HG02938 (cell line): ENCODE results near the gene C19orf38.
"Not testable (repeated sequence)": the region's sequence is repeated elsewhere in the genome, so short reads cannot be mapped to it uniquely, and the experiment has no call there.

Experiments
- ATAC-seq: cut with Tn5 transposase; IDR thresholded peaks from one replicate; pipeline ENCODE4 v1.9.1; 2021; ENCODE audit warnings: mild to moderate bottlenecking, moderate library complexity; ENCODE audit not compliant: unreplicated experiment

C19orf38 gene

GRCh38 chr19:10846500-10847202, 1.6 kb upstream of the C19orf38 start:
- no peak for ATAC-seq

GRCh38 chr19:10850631-10851030, 2.4 kb downstream of the C19orf38 start:
- no peak for ATAC-seq

- no peak for ATAC-seq
Measured at GRCh38 chr19:10852098-10852800, 4.0 kb downstream of the C19orf38 start.

DNA sequence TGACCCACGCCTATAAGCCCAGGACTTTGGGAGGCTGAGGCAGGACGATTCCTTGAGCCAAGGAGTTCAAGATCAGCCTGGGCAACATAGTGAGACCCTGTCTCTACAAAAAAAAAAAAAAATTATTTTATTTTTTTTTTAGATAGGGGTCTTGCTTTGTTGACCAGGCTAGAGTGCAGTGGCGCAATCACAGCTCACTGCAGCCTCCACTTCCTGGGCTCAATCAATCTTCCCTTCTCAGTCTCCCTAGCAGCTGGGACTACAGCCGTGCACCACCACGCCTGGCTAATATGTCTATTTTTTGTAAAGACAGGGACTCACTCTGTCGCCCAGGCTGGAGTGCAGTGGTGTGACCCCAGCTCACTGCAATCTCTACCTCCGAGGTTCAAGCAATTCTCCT, 4.7 kb downstream of the C19orf38 start:
- no peak for ATAC-seq

DNA sequence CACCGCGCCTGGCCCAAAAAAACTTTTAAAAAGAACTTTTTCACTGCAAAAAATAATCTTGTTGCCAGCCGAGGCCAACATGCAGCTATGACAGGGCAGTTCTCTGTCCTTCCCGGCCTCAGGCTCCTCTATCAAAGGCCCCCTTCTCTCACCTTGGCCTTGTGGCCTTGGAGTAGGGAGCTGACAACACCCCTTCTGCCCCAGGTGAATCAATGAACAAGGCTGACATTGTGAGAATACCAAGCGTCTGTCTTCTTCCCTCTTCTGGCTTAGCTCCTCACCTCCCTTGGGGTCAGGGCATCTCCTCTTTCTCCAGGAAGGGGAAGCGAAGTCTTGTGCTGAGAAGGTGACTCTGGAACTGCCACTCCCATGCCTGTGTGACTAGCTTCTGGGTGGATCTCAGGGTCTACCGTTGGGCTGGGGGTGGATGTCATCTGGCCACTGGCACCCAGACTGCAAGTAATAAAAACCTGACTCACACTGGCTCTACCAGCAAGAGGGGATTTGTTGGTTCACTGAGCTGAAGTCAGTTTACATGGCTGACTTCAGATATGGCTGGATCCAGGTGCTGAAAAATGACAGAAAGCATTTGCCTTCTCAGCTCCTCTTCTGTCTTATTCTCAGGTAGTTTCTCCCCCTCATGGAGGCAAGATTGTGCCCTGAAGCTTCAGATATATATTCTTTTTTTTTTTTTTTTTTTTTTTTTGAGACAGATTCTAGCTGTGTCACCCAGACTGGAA, 6.3 kb downstream of the C19orf38 start:
- no peak for ATAC-seq

DNA sequence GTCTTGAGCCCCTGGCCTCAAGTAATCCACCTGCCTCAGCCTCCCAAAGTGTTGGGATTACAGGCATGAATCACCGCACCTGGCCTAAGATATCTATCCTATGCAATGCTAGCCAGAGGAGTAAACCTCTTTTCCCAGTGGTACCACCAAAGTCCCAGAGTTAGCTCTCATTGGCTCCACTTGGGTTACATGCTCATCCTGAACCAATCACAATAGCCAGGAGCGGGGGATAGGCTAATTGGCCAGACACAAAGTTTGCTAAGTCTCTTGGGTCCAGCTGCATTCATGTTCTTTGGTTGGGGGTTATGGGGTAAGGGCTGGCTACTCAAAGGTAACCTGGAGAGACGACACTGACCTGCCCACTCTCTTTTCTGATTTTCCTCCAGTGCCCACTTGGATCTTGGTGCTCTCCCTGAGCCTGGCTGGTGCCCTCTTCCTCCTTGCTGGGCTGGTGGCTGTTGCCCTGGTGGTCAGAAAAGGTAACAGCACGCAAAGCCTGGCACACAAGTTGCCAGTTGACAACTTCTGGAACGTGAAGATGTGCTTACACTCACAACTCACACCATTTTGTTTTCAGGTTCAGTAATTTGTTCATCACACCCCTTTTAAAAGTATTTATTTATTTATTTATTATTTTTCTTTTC, 7.8 kb downstream of the C19orf38 start:
- no peak for ATAC-seq

GRCh38 chr19:10856899-10857298, 8.7 kb downstream of the C19orf38 start:
- ATAC-seq = not testable (repeated sequence)

GRCh38 chr19:10858204-10858828, 10.1 kb downstream of the C19orf38 start:
- ATAC-seq = no peak

DNA sequence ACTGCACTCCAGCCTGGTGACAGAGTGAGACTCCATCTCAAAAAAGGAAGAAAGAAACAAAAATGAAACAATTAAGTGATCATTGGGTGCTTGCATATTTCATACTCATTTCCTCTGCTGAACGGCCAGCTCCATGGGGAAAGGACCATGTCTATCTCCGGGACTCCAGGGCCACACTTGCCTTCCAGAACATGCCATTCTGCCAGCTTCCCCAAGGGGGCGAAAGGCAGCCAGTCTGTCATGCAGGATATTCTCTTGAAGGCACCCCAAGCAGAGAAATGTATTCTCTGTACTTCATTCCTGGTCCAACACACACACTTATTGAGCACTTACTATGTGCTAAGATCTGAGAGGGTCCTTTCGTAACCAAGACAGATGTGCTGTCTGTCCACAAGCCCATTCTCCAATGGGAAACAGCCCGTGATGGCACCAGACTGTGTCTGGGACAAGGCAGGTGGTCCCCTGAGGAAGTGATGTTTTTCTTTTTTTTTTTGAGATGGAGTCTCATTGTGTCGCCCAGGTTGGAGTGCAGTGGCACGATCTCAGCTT, 13.0 kb downstream of the C19orf38 start:
- no peak for ATAC-seq

DNA sequence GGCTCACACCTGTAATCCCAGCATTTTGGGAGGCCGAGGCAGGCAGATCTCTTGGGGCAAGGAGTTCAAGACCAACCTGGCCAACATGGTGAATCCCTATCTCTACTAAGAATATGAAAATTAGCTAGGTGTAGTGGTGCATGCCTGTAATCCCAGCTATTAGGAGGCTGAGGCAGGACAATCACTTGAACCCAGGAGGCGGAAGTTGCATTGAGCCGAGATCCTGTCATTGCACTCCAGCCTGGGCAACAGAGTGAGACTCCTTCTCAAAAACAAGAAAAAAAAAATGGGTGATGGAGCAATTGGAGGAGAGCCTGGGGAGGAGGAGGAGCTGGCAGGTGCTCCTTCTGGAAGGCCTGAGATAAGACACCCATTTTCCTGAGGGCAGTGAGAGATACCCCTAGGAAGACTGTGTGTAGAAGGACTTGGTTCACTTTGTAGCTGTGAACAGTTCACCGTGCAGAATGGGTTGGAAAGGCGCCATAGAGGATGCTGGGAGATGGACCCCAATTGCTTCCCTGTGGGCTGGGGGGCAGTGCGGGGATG, 14.4 kb downstream of the C19orf38 start:
- no peak for ATAC-seq

GRCh38 chr19:10863107-10863717, 15.0 kb downstream of the C19orf38 start:
- ATAC-seq = no peak

- no peak for ATAC-seq
Measured at GRCh38 chr19:10864538-10864899, 16.3 kb downstream of the C19orf38 start.

DNA sequence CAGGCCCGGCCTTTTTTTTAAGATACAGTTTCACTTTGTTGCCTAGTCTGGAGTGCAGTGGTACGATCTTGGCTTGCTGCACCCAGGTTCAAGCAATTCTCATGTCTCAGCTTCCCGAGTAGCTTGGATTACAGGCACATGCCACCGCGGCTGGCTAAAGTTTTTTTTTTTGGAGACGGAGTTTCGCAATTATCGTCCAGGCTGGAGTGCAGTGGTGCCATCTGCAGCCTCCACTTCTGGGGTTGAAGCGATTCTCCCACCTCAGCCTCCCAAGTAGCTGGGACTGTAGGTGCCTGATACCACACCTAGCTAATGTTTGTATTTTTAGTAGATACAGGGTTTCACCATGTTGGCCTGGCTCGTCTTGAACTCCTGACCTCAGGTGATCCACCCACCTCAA, 18.3 kb downstream of the C19orf38 start:
- ATAC-seq = no peak

DNA sequence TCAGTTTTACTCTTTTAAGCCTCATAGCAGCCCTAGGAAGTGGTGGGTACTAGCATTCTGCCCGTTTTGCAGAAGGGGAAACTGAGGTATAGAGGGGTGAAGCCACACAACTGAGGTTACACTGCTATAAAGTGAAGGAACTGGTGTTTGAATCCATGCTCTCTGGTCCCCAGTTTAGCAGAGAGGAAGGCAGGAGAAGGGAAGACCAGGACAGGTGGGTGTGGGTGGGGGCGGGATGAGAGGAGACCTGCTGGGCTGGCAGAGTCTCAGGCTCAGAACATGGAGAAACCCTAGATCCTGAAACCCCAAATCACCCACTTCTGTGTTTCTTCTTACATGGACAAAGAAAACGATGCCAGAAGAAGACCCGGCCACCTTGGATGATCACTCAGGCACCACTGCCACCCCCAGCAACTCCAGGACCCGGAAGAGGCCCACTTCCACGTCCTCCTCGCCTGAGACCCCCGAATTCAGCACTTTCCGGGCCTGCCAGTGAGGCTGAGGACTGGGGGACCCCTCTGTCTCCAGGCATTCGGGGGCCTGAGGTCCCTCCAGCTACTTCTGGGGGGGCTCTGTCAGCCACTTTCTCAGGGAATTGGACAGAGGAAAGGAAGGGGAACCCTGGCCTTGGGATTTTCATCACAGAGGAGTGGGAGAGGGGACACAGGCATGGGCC, 20.8 kb downstream of the C19orf38 start:
- no peak for ATAC-seq

DNA sequence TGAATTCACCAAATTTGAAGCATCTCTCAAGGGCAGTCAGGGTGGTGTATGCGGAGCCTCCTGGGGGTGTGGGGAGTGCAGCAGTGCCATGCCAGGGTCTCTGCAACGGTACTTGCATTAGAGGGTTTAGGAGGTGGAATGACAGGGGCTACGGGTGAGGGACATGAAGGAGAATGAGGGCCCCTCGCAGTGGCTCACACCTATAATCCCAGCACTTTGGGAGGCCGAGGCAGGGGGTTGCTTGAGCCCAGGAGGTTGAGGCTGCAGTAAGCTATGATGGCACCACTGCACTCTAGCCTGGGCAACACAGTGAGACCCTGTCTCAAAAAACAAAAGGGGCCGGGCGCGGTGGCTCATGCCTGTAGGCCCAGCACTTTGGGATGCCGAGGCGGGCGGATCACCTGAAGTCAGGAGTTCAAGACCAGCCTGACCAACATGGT, 21.7 kb downstream of the C19orf38 start:
- not testable (repeated sequence) for ATAC-seq

DNA sequence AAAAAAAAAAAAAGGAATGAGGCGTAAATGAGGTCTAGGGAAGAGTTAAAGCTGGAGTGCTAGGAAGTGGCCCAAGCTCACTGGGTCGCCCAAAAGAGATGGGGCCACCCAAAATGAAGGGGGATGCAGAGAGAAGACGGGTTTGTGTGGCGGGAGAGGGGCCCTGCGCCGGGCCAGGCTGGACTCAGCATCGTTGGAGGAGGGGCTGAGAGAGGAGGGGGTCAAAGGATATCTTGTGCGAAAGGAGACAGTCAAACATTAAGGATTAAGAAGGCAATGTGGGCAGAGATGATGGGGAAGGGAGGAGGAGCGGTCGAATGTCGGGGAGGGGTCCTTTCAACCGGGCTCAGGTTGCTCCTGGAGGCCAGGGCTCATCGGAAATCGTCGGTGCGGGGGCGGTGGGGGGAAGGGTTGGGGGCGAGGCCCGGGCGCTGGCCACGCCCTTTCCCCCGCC, 22.3 kb downstream of the C19orf38 start:
- no peak for ATAC-seq

GRCh38 chr19:10870955-10871603, 22.9 kb downstream of the C19orf38 start, which contains the start of gene CARM1:
TSS of gene CARM1 (plus strand) at chr19:10871553. CDS start at chr19:10871703, 150 bp downstream.
- ATAC-seq = peak; percentile 66

DNA sequence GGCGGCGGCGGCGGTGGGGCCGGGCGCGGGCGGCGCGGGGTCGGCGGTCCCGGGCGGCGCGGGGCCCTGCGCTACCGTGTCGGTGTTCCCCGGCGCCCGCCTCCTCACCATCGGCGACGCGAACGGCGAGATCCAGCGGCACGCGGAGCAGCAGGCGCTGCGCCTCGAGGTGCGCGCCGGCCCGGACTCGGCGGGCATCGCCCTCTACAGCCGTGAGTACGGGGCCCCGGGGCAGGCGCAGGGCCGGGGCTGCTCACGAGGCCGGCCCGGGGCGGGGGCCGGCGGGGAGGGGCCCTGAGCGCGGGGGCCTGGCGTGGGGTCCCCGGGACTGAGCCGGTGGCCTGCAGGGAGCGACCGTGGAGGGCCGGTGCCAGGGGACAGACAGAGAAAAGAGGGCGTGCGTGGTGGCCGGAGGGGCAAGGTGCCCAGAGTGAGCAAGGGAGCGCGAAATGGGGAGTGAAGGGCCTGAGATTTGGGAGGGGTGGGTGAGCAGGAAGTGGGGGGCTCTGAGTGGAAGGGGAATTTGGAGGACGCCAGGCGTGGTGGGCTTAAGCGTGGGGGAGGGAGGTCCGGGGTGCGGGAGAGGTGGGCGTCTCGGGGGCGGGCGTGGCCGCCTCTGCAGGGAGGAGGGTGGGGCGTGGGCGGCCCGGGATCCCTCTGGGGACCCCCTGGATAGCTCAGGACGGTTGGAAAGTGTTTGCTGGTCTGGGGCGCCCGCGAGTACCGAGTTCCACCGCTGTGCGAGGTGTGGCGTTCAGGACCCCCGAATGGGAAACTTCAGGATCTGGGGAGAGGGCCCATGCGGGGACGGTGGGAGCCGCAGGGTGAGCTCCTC, 23.7 kb downstream of the C19orf38 start:
- ATAC-seq = peak; percentile 9
